Hindlimb muscle (tissue), 1 donor: ENCODE measurements around the gene PBX1. TPM values are rescaled to one million over a fixed set of nuclear protein-coding genes. Genes with fewer than 3 reads are reported as not detected.

ENCODE experiments used
- DNase-seq: peaks from one replicate; pipeline ENCODE4 v3.0.0-alpha.2; 2013
- polyA plus RNA-seq: library from polyadenylated mRNA; unstranded; fragments of 120-200 nt; gene quantifications from one replicate; pipeline ENCODE4 v1.2.1, GENCODE V29; 2013; ENCODE audit not compliant: insufficient read length

PBX1 gene
- polyA plus RNA-seq, 1 donor = 55.4 TPM

GRCh38 chr1:164618202-164618564, 59.2 kb downstream of the PBX1 start:
- DNase-seq = no peak

GRCh38 chr1:164619006-164619784, 60.2 kb downstream of the PBX1 start:
- no peak for DNase-seq

- DNase-seq = no peak
These were observed 63.3 kb downstream of the PBX1 start for GRCh38 chr1:164622068-164622845.

GRCh38 chr1:164623805-164624204, 64.8 kb downstream of the PBX1 start:
- DNase-seq = no peak

GRCh38 chr1:164624400-164624799, 65.4 kb downstream of the PBX1 start:
- no peak for DNase-seq

- no peak for DNase-seq
These were observed 66.1 kb downstream of the PBX1 start for GRCh38 chr1:164625004-164625617.

GRCh38 chr1:164628772-164629171, 69.8 kb downstream of the PBX1 start:
- no peak for DNase-seq

GRCh38 chr1:164629971-164630370, 71.0 kb downstream of the PBX1 start:
- DNase-seq = no peak

- no peak for DNase-seq
These were observed 71.8 kb downstream of the PBX1 start for GRCh38 chr1:164630626-164631396.

GRCh38 chr1:164631751-164632150, 72.8 kb downstream of the PBX1 start:
- no peak for DNase-seq

GRCh38 chr1:164633997-164634396, 75.0 kb downstream of the PBX1 start:
- no peak for DNase-seq

- DNase-seq = no peak
These were observed 76.2 kb downstream of the PBX1 start for GRCh38 chr1:164635059-164635802.

GRCh38 chr1:164635803-164636731, 77.1 kb downstream of the PBX1 start:
- DNase-seq = no peak

- DNase-seq = no peak
These were observed 77.8 kb downstream of the PBX1 start for GRCh38 chr1:164636757-164637156.

- no peak for DNase-seq
These were observed 78.7 kb downstream of the PBX1 start for GRCh38 chr1:164637461-164638375.

GRCh38 chr1:164638492-164639202, 79.7 kb downstream of the PBX1 start:
- no peak for DNase-seq

GRCh38 chr1:164640686-164641352, 81.8 kb downstream of the PBX1 start:
- no peak for DNase-seq

- DNase-seq = no peak
These were observed 82.4 kb downstream of the PBX1 start for GRCh38 chr1:164641353-164641730.

GRCh38 chr1:164643018-164643417, 84.0 kb downstream of the PBX1 start:
- DNase-seq = no peak
